Dedifferentiated amniotic fluid mesenchymal stem cell (primary cell): ENCODE data around the gene RIMKLA.

Source experiments
- DNase-seq: peaks from one replicate; pipeline ENCODE4 v3.0.0-alpha.2; 2016; ENCODE audit errors: extremely low spot score

Gene RIMKLA

GRCh38 chr1:42380586-42381279 lies at the start of gene RIMKLA:
Gene RIMKLA, plus strand, starts transcription at chr1:42380792. Its CDS starts 143 bp downstream, at chr1:42380935.
- no peak for DNase-seq

- DNase-seq, result no peak
These were observed 47.7 kb upstream of the RIMKLA start for GRCh38 chr1:42332877-42333276.

- no peak for DNase-seq
These were observed 46.8 kb upstream of the RIMKLA start for GRCh38 chr1:42333662-42334239.

GRCh38 chr1:42334240-42335049 lies 46.1 kb upstream of the RIMKLA start:
- DNase-seq, result no peak

GRCh38 chr1:42335050-42335808 lies 45.4 kb upstream of the RIMKLA start, which contains the start of gene FOXJ3:
Gene FOXJ3, minus strand, starts transcription at chr1:42335235. Its CDS starts 24,142 bp downstream, at chr1:42311093.
- DNase-seq, result peak; percentile 92

GRCh38 chr1:42335809-42336518 lies 44.6 kb upstream of the RIMKLA start:
- no peak for DNase-seq

GRCh38 chr1:42336978-42337377 lies 43.6 kb upstream of the RIMKLA start:
- no peak for DNase-seq

- no peak for DNase-seq
These were observed 40.5 kb upstream of the RIMKLA start for GRCh38 chr1:42340093-42340492.

GRCh38 chr1:42340901-42341300 lies 39.7 kb upstream of the RIMKLA start:
- no peak for DNase-seq

- DNase-seq, result no peak
These were observed 37.5 kb upstream of the RIMKLA start for GRCh38 chr1:42343049-42343448.

GRCh38 chr1:42348498-42348897 lies 32.1 kb upstream of the RIMKLA start:
- DNase-seq, result no peak

- DNase-seq, result no peak
These were observed 30.5 kb upstream of the RIMKLA start for GRCh38 chr1:42350086-42350485.

- no peak for DNase-seq
These were observed 21.8 kb upstream of the RIMKLA start for GRCh38 chr1:42358791-42359190.

- no peak for DNase-seq
These were observed 21.1 kb upstream of the RIMKLA start for GRCh38 chr1:42359466-42359865.

GRCh38 chr1:42364089-42364488 lies 16.5 kb upstream of the RIMKLA start:
- no peak for DNase-seq

- no peak for DNase-seq
These were observed 16.1 kb upstream of the RIMKLA start for GRCh38 chr1:42364542-42364941.

GRCh38 chr1:42365118-42365517 lies 15.5 kb upstream of the RIMKLA start:
- no peak for DNase-seq

- DNase-seq, result no peak
These were observed 12.3 kb upstream of the RIMKLA start for GRCh38 chr1:42368096-42368795.

GRCh38 chr1:42369471-42369870 lies 11.1 kb upstream of the RIMKLA start:
- no peak for DNase-seq

- no peak for DNase-seq
These were observed 9.6 kb upstream of the RIMKLA start for GRCh38 chr1:42370876-42371549.
